OCI-LY3 (cell line): ENCODE results near the gene ALKBH7.

Source experiments
- CTCF ChIP-seq: fragments of 200-600, 300-600 bp; sonication (generic); IDR thresholded peaks from 2 replicates; pipeline ENCODE4 v1.5.1; 2014; ENCODE audit warnings: antibody characterized with exemption, low read length, low read depth
- EZH2phosphoT487 ChIP-seq: fragments of 200-600 bp; shearing (Covaris generic); IDR thresholded peaks from 2 replicates; pipeline ENCODE4 v1.6.1; 2018; ENCODE audit warnings: antibody characterized with exemption, mixed run types, low read depth

GRCh38 chr19:6406401-6406800, 33.8 kb downstream of the ALKBH7 start:
- TF ChIP-seq CTCF (no peak), EZH2phosphoT487 (no peak)
